HG03064 (cell line): ENCODE data around the gene TNIK.
A peak's percentile ranks its signal among the peaks of the same experiment; 100 is the strongest.

Experiments
- ATAC-seq: cut with Tn5 transposase; IDR thresholded peaks from one replicate; pipeline ENCODE4 v1.9.1; 2021; ENCODE audit warnings: low read depth; ENCODE audit not compliant: unreplicated experiment

TNIK gene

GRCh38 chr3:171459942-171460724, at the start of gene TNIK:
Gene TNIK (minus strand): TSS chr3:171460405. CDS start chr3:171460063, 342 bp downstream.
- peak; percentile 69 for ATAC-seq

- ATAC-seq = no peak
Measured at GRCh38 chr3:171508676-171509075, 48.5 kb upstream of the TNIK start.

- ATAC-seq = no peak
Measured at GRCh38 chr3:171508206-171508605, 48.0 kb upstream of the TNIK start.

- ATAC-seq = no peak
Measured at GRCh38 chr3:171506743-171507319, 46.6 kb upstream of the TNIK start.

- ATAC-seq = no peak
Measured at GRCh38 chr3:171505822-171506333, 45.7 kb upstream of the TNIK start.

GRCh38 chr3:171504376-171504775, 44.2 kb upstream of the TNIK start:
- ATAC-seq = no peak

GRCh38 chr3:171503817-171504216, 43.6 kb upstream of the TNIK start:
- no peak for ATAC-seq

- no peak for ATAC-seq
Measured at GRCh38 chr3:171498921-171499320, 38.7 kb upstream of the TNIK start.

- ATAC-seq = no peak
Measured at GRCh38 chr3:171497468-171497867, 37.3 kb upstream of the TNIK start.

- ATAC-seq = no peak
Measured at GRCh38 chr3:171495413-171495812, 35.2 kb upstream of the TNIK start.

- no peak for ATAC-seq
Measured at GRCh38 chr3:171494457-171495109, 34.4 kb upstream of the TNIK start.

- no peak for ATAC-seq
Measured at GRCh38 chr3:171491361-171491760, 31.2 kb upstream of the TNIK start.

GRCh38 chr3:171490901-171491300, 30.7 kb upstream of the TNIK start:
- ATAC-seq = no peak

GRCh38 chr3:171489348-171489747, 29.1 kb upstream of the TNIK start:
- no peak for ATAC-seq

- no peak for ATAC-seq
Measured at GRCh38 chr3:171488479-171488878, 28.3 kb upstream of the TNIK start.

- ATAC-seq = no peak
Measured at GRCh38 chr3:171487382-171487781, 27.2 kb upstream of the TNIK start.

- no peak for ATAC-seq
Measured at GRCh38 chr3:171485338-171485737, 25.1 kb upstream of the TNIK start.

- no peak for ATAC-seq
Measured at GRCh38 chr3:171481011-171481410, 20.8 kb upstream of the TNIK start.

GRCh38 chr3:171480526-171480925, 20.3 kb upstream of the TNIK start:
- ATAC-seq = peak; percentile 85

- no peak for ATAC-seq
Measured at GRCh38 chr3:171476532-171477102, 16.4 kb upstream of the TNIK start.

- no peak for ATAC-seq
Measured at GRCh38 chr3:171472552-171472951, 12.3 kb upstream of the TNIK start.
